ENCODE data around the gene SIAH1. TPM values are rescaled to one million over a fixed set of nuclear protein-coding genes. Genes with fewer than 3 reads are reported as not detected.
"Not testable (repeated sequence)": the region's sequence is repeated elsewhere in the genome, so short reads cannot be mapped to it uniquely, and the experiment has no call there.

Gene SIAH1
- total RNA-seq, 5 donors from 2014 or later (not counting 1 experiment from before 2014, with no cell fraction given): 13.8 to 41.1 (median 15.0) TPM

- DNase-seq; H3K27me3 ChIP-seq (replicated peaks in 1 of 2; ENCODE audit: control insufficient read depth in 2 of 2, extremely low read depth in 1 of 2, insufficient read depth in 2 of 2, low read length in 1 of 2); H3K36me3 Mint-ChIP-seq; H3K27ac Mint-ChIP-seq; H3K9me3 Mint-ChIP-seq; H3K36me3 ChIP-seq (ENCODE audit: control insufficient read depth in 2 of 2, extremely low read depth in 1 of 2, insufficient read depth in 1 of 2, low read length in 1 of 2); H3K4me3 ChIP-seq (ENCODE audit: control insufficient read depth in 1 of 2, extremely low read depth in 1 of 2, low read length in 1 of 2); ATAC-seq (replicated peaks in 1 of 4); H3K4me3 Mint-ChIP-seq; H3K27me3 Mint-ChIP-seq; H3K9me3 ChIP-seq; H3K27ac ChIP-seq (ENCODE audit: low read length): not testable (repeated sequence)
- WGBS (ENCODE audit: insufficient coverage): 87% methylated on average over 4 of the region's 7 CpGs
- peaks cover 9 to 11% of the 10 kb centered on the region in 2 experiments for H3K4me1 ChIP-seq (ENCODE audit: control insufficient read depth in 1 of 2, extremely low read depth in 1 of 2, insufficient read depth in 2 of 2, low read length in 2 of 2)
- H3K4me1 Mint-ChIP-seq: peaks cover 43 to 46% (median 44%) of the 10 kb centered on the region in 3 donors
- CTCF ChIA-PET: interaction anchor here (0.6 to 0.8 kb wide), 2 partner anchors 11 to 20 kb away, joined by 3 to 8 read pairs; no protein-coding TSS in a partner anchor
- POLR2A ChIA-PET: interaction anchor here in 1 of 2 donors (0.6 to 0.7 kb wide), 3 partner anchors 14 to 197 kb away, joined by 3 to 9 read pairs (median 5); no protein-coding TSS in a partner anchor
Measured at GRCh38 chr16:48377301-48377700, 7.9 kb downstream of the SIAH1 start.

- no peaks in the 10 kb centered on the region for H3K9me3 Mint-ChIP-seq
- Histone ChIP-seq H3K4me1 (ENCODE audit: control insufficient read depth in 1 of 2, extremely low read depth in 1 of 2, insufficient read depth in 2 of 2, low read length in 2 of 2) (peaks cover 7% of the 10 kb centered on the region in 2 experiments), H3K4me3 (ENCODE audit: control insufficient read depth in 1 of 2, extremely low read depth in 1 of 2, low read length in 1 of 2) (no peak overlapping the region), H3K27ac (ENCODE audit: low read length) (no peak overlapping the region), H3K27me3 (replicated peaks in 1 of 2; ENCODE audit: control insufficient read depth in 2 of 2, extremely low read depth in 1 of 2, insufficient read depth in 2 of 2, low read length in 1 of 2) (no peaks in the 10 kb centered on the region), H3K36me3 (ENCODE audit: control insufficient read depth in 2 of 2, extremely low read depth in 1 of 2, insufficient read depth in 1 of 2, low read length in 1 of 2) (no peaks in the 10 kb centered on the region), H3K9me3 (no peaks in the 10 kb centered on the region)
- DNase-seq (no peak), ATAC-seq (replicated peaks in 1 of 4) (no peak)
- H3K4me3 Mint-ChIP-seq: no peak overlapping the region
- WGBS (ENCODE audit: insufficient coverage): no CpG with 5 or more reads among the region's 2 CpGs
- peaks cover 34 to 39% (median 38%) of the 10 kb centered on the region in 3 donors for H3K4me1 Mint-ChIP-seq
- H3K27ac Mint-ChIP-seq: no peak overlapping the region
- ChIA-PET POLR2A (no interaction called here), CTCF (no interaction called here)
- H3K36me3 Mint-ChIP-seq: no peaks in the 10 kb centered on the region
- H3K27me3 Mint-ChIP-seq: no peaks in the 10 kb centered on the region
Measured at GRCh38 chr16:48374255-48374654, 11.0 kb downstream of the SIAH1 start.

GRCh38 chr16:48373258-48374029 lies 11.8 kb downstream of the SIAH1 start:
- Histone ChIP-seq H3K9me3 (no peaks in the 10 kb centered on the region), H3K4me3 (ENCODE audit: control insufficient read depth in 1 of 2, extremely low read depth in 1 of 2, low read length in 1 of 2) (no peak overlapping the region), H3K27ac (ENCODE audit: low read length) (no peak overlapping the region), H3K4me1 (ENCODE audit: control insufficient read depth in 1 of 2, extremely low read depth in 1 of 2, insufficient read depth in 2 of 2, low read length in 2 of 2) (peaks cover 2 to 5% of the 10 kb centered on the region in 2 experiments), H3K36me3 (ENCODE audit: control insufficient read depth in 2 of 2, extremely low read depth in 1 of 2, insufficient read depth in 1 of 2, low read length in 1 of 2) (no peaks in the 10 kb centered on the region), H3K27me3 (replicated peaks in 1 of 2; ENCODE audit: control insufficient read depth in 2 of 2, extremely low read depth in 1 of 2, insufficient read depth in 2 of 2, low read length in 1 of 2) (no peaks in the 10 kb centered on the region)
- WGBS (ENCODE audit: insufficient coverage): 100% methylated on average over 2 of the region's 4 CpGs
- Mint-ChIP-seq H3K9me3 (no peaks in the 10 kb centered on the region), H3K36me3 (no peaks in the 10 kb centered on the region), H3K27ac (no peak overlapping the region), H3K4me1 (peaks cover 28 to 34% (median 32%) of the 10 kb centered on the region in 3 donors), H3K27me3 (no peaks in the 10 kb centered on the region), H3K4me3 (no peak overlapping the region)
- CTCF ChIA-PET: interaction anchor here in 1 of 2 donors (0.6 kb wide), 1 partner anchor 749 kb away, joined by 3 read pairs; no protein-coding TSS in a partner anchor
- ATAC-seq (replicated peaks in 1 of 4) (no peak), DNase-seq (no peak)
- POLR2A ChIA-PET: no interaction called here

GRCh38 chr16:48372744-48373143 lies 12.5 kb downstream of the SIAH1 start:
- WGBS (ENCODE audit: insufficient coverage): 93% methylated on average over 2 of the region's 4 CpGs
- Mint-ChIP-seq H3K27ac (no peak overlapping the region), H3K36me3 (no peaks in the 10 kb centered on the region), H3K27me3 (no peaks in the 10 kb centered on the region), H3K9me3 (no peaks in the 10 kb centered on the region), H3K4me1 (peaks cover 22 to 31% (median 26%) of the 10 kb centered on the region in 3 donors), H3K4me3 (no peak overlapping the region)
- Histone ChIP-seq H3K36me3 (ENCODE audit: control insufficient read depth in 2 of 2, extremely low read depth in 1 of 2, insufficient read depth in 1 of 2, low read length in 1 of 2) (no peaks in the 10 kb centered on the region), H3K4me3 (ENCODE audit: control insufficient read depth in 1 of 2, extremely low read depth in 1 of 2, low read length in 1 of 2) (no peak overlapping the region), H3K27ac (ENCODE audit: low read length) (no peak overlapping the region), H3K4me1 (ENCODE audit: control insufficient read depth in 1 of 2, extremely low read depth in 1 of 2, insufficient read depth in 2 of 2, low read length in 2 of 2) (peaks cover 2 to 5% of the 10 kb centered on the region in 2 experiments), H3K9me3 (no peaks in the 10 kb centered on the region), H3K27me3 (replicated peaks in 1 of 2; ENCODE audit: control insufficient read depth in 2 of 2, extremely low read depth in 1 of 2, insufficient read depth in 2 of 2, low read length in 1 of 2) (no peaks in the 10 kb centered on the region)
- ChIA-PET POLR2A (no interaction called here), CTCF (interaction anchor here (0.6 to 1.2 kb wide), 2 partner anchors 12 to 749 kb away, joined by 3 to 4 read pairs; no protein-coding TSS in a partner anchor)
- DNase-seq (no peak), ATAC-seq (replicated peaks in 1 of 4) (no peak)

GRCh38 chr16:48371393-48371780 lies 13.8 kb downstream of the SIAH1 start:
- DNase-seq: no peak
- Mint-ChIP-seq H3K36me3 (no peaks in the 10 kb centered on the region), H3K27me3 (no peaks in the 10 kb centered on the region), H3K27ac (no peak overlapping the region), H3K4me3 (no peak overlapping the region), H3K9me3 (no peaks in the 10 kb centered on the region), H3K4me1 (peaks cover 30 to 39% (median 33%) of the 10 kb centered on the region in 3 donors)
- POLR2A ChIA-PET: interaction anchor here (0.6 to 0.7 kb wide), 2 partner anchors 53 to 247 kb away, joined by 4 to 5 read pairs; no protein-coding TSS in a partner anchor
- Histone ChIP-seq H3K36me3 (ENCODE audit: control insufficient read depth in 2 of 2, extremely low read depth in 1 of 2, insufficient read depth in 1 of 2, low read length in 1 of 2) (no peaks in the 10 kb centered on the region), H3K9me3 (no peaks in the 10 kb centered on the region), H3K27me3 (replicated peaks in 1 of 2; ENCODE audit: control insufficient read depth in 2 of 2, extremely low read depth in 1 of 2, insufficient read depth in 2 of 2, low read length in 1 of 2) (no peaks in the 10 kb centered on the region), H3K27ac (ENCODE audit: low read length) (no peak overlapping the region), H3K4me1 (ENCODE audit: control insufficient read depth in 1 of 2, extremely low read depth in 1 of 2, insufficient read depth in 2 of 2, low read length in 2 of 2) (peaks cover 10 to 14% of the 10 kb centered on the region in 2 experiments), H3K4me3 (ENCODE audit: control insufficient read depth in 1 of 2, extremely low read depth in 1 of 2, low read length in 1 of 2) (no peak overlapping the region)
- CTCF ChIA-PET: no interaction called here
- no peak for ATAC-seq (replicated peaks in 1 of 4)

GRCh38 chr16:48370668-48371392 lies 14.4 kb downstream of the SIAH1 start:
- H3K4me1 ChIP-seq (ENCODE audit: control insufficient read depth in 1 of 2, extremely low read depth in 1 of 2, insufficient read depth in 2 of 2, low read length in 2 of 2): peaks cover 10 to 14% of the 10 kb centered on the region in 2 experiments
- H3K4me3 ChIP-seq (ENCODE audit: control insufficient read depth in 1 of 2, extremely low read depth in 1 of 2, low read length in 1 of 2); ATAC-seq (replicated peaks in 1 of 4); H3K9me3 Mint-ChIP-seq; H3K27ac ChIP-seq (ENCODE audit: low read length); H3K27me3 Mint-ChIP-seq; H3K27ac Mint-ChIP-seq; H3K4me3 Mint-ChIP-seq; H3K9me3 ChIP-seq; DNase-seq; H3K36me3 ChIP-seq (ENCODE audit: control insufficient read depth in 2 of 2, extremely low read depth in 1 of 2, insufficient read depth in 1 of 2, low read length in 1 of 2); H3K27me3 ChIP-seq (replicated peaks in 1 of 2; ENCODE audit: control insufficient read depth in 2 of 2, extremely low read depth in 1 of 2, insufficient read depth in 2 of 2, low read length in 1 of 2); H3K36me3 Mint-ChIP-seq: not testable (repeated sequence)
- 100% methylated on average over 3 of the region's 18 CpGs for WGBS (ENCODE audit: insufficient coverage)
- POLR2A ChIA-PET: interaction anchor here (0.6 to 0.7 kb wide), 3 partner anchors 52 to 1237 kb away, joined by 4 to 5 read pairs (median 4); no protein-coding TSS in a partner anchor
- CTCF ChIA-PET: interaction anchor here (0.6 kb wide), 3 partner anchors 10 to 248 kb away, joined by 3 to 7 read pairs (median 3); no protein-coding TSS in a partner anchor
- peaks cover 33 to 44% (median 35%) of the 10 kb centered on the region in 3 donors for H3K4me1 Mint-ChIP-seq

Measured in T-cell (primary cell).